ENCODE results near the gene SMAD3.
"Not testable (repeated sequence)": the region's sequence is repeated elsewhere in the genome, so short reads cannot be mapped to it uniquely, and the experiment has no call there.

The SMAD3 gene

DNA sequence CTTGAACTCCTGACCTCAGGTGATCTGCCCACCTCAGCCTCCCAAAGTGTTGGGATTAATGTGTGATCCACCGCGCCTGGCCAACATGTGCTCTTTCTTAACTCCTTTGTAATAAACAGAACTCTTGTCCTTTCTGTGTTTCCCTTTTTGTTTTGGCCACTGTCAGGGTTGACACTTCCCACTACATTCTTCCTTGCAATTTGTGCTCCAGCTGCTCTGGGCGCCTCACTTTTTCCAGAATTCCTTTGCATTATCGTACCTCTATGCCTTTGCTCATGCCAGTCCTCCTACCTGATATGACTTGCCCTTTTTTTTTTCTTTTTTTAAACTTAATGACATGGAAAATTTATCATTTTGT lies 38.8 kb upstream of the SMAD3 start:
- Histone ChIP-seq H3K27ac (ENCODE audit: extremely low read depth, low read depth, low read length) (no peak overlapping the region), H3K4me3 (ENCODE audit: low read depth, low read length) (no peak overlapping the region), H3K4me1 (ENCODE audit: control insufficient read depth, insufficient read depth, low read length) (peaks cover 27% of the 10 kb centered on the region), H3K9me3 (ENCODE audit: control insufficient read depth, insufficient read depth, low read depth, low read length) (no peaks in the 10 kb centered on the region), H3K36me3 (ENCODE audit: control insufficient read depth in 2 of 2, insufficient read depth in 1 of 2, low read length in 2 of 2) (no peaks in the 10 kb centered on the region)
- ChIA-PET POLR2A (interaction anchor here (1.3 to 2.2 kb wide), 2 partner anchors 12 to 22 kb away, joined by 3 to 5 read pairs; no protein-coding TSS in a partner anchor), CTCF (interaction anchor here (1.0 kb wide), 1 partner anchor 78 kb away, joined by 3 read pairs; no protein-coding TSS in a partner anchor)
- TF ChIP-seq, protein P1, sequence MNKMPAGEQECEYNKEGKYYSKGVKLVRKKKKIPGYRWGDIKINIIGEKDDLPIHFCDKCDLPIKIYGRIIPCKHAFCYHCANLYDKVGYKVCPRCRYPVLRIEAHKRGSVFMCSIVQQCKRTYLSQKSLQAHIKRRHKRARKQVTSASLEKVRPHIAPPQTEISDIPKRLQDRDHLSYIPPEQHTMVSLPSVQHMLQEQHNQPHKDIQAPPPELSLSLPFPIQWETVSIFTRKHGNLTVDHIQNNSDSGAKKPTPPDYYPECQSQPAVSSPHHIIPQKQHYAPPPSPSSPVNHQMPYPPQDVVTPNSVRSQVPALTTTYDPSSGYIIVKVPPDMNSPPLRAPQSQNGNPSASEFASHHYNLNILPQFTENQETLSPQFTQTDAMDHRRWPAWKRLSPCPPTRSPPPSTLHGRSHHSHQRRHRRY (tag by site-specific recombination; IDR thresholded peaks at IDR 0.05), result no peak
- 0 out of 2 replicates have a peak, but pooled peaks have one; percentile 6 for TF ChIP-seq ZNF121 (tag by site-specific recombination; IDR thresholded peaks at IDR 0.05)
- no peak for TF ChIP-seq YY2 (tag by site-specific recombination; IDR thresholded peaks at IDR 0.05)

DNA sequence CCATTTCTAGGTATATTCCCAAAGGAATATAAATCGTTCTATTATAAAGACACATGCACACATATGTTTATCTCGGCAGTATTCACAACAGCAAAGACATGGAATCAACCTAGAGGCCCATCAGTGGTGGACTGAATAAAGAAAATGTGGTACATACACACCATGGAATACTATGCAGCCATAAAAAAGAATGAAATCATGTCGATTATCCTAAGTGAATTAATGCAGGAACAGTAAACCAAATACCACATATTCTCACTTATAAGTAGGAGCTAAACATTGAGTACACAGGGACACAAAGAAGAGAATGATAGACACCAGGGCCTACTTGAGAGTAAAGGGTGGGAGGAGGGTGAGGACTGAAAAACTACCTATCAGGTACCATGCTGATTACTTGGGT lies 37.0 kb upstream of the SMAD3 start:
- H3K27ac ChIP-seq (ENCODE audit: extremely low read depth, low read depth, low read length); CTCF ChIA-PET; POLR2A ChIA-PET; H3K4me3 ChIP-seq (ENCODE audit: low read depth, low read length); H3K9me3 ChIP-seq (ENCODE audit: control insufficient read depth, insufficient read depth, low read depth, low read length); H3K36me3 ChIP-seq (ENCODE audit: control insufficient read depth in 2 of 2, insufficient read depth in 1 of 2, low read length in 2 of 2): not testable (repeated sequence)
- peaks cover 27% of the 10 kb centered on the region for H3K4me1 ChIP-seq (ENCODE audit: control insufficient read depth, insufficient read depth, low read length)
- TF ChIP-seq ZNF146 (tag by site-specific recombination; IDR thresholded peaks at IDR 0.05), result peak; percentile 98
- TF ChIP-seq, protein P2, sequence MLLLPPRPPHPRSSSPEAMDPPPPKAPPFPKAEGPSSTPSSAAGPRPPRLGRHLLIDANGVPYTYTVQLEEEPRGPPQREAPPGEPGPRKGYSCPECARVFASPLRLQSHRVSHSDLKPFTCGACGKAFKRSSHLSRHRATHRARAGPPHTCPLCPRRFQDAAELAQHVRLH (tag by site-specific recombination; IDR thresholded peaks at IDR 0.05), result peak; percentile 89

DNA sequence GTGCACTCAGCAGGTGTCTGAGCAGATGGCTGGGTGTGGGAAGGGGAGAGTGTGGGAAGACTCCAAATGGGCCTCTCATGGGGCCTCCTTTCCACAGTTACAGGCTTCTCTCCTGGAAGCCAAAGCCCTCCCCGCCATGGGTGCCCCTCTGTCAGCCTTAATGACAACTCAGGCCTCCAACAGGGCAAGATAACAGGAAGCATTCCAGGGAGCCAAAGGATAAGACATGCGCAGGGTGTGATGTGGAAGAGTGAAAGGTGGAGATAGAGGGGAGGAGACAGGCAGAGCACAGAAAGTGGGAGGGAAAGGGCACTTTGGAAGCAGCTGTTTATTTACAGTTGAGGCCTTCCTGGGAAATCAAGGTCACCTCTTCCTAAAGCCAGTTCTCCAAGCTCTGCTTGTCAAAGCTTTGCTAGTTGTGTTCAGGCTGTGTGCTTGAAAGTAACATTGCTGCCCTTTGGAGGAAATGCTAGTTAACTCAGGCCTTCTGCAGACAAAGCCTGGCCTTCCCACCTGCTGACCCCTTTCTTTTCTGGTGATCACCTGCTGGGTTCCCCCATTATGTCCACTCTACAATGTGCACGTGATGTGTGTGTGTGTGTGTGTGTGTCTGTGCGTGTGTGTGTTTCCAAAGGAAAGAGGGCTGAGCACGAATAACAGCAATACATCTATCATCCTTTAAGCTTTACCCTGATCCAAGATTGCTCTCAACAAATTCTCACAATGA lies 35.2 kb upstream of the SMAD3 start:
- no peaks in the 10 kb centered on the region for H3K9me3 ChIP-seq (ENCODE audit: control insufficient read depth, insufficient read depth, low read depth, low read length)
- no peaks in the 10 kb centered on the region for H3K36me3 ChIP-seq (ENCODE audit: control insufficient read depth in 2 of 2, insufficient read depth in 1 of 2, low read length in 2 of 2)
- no peak overlapping the region for H3K4me3 ChIP-seq (ENCODE audit: low read depth, low read length)
- POLR2A ChIA-PET, result interaction anchor here (0.5 to 2.5 kb wide), 5 partner anchors 19 to 149 kb away, joined by 3 to 6 read pairs (median 4); partner anchors contain the start of gene SMAD3
- no peak overlapping the region; the same call in 1 of the 2 replicates for H3K27ac ChIP-seq (ENCODE audit: extremely low read depth, low read depth, low read length)
- H3K4me1 ChIP-seq (ENCODE audit: control insufficient read depth, insufficient read depth, low read length), result peaks cover 11% of the 10 kb centered on the region
- CTCF ChIA-PET, result interaction anchor here (0.7 to 1.1 kb wide), 3 partner anchors 27 to 84 kb away, joined by 3 to 7 read pairs (median 4); no protein-coding TSS in a partner anchor
- TF ChIP-seq SP7 (tag by site-specific recombination; IDR thresholded peaks at IDR 0.05) (peak; percentile 87; the same call in 1 of the 2 replicates), SCRT2 (tag by site-specific recombination; IDR thresholded peaks at IDR 0.05) (peak; percentile 92; the same call in 1 of the 2 replicates), ZIC2 (tag by site-specific recombination; IDR thresholded peaks at IDR 0.05) (peak; percentile 99), GLIS1 (tag by site-specific recombination; IDR thresholded peaks at IDR 0.05) (peak; percentile 92), EGR2 (tag by site-specific recombination; IDR thresholded peaks at IDR 0.05; ENCODE audit: low read depth) (peak; percentile 68), ZNF416 (tag by site-specific recombination; IDR thresholded peaks at IDR 0.05) (no peak), BCL11B (tag by site-specific recombination; IDR thresholded peaks at IDR 0.05; ENCODE audit: low read depth) (no peak), ZBTB17 (tag by site-specific recombination; IDR thresholded peaks at IDR 0.05) (peak; percentile 62), WT1 (tag by site-specific recombination; IDR thresholded peaks at IDR 0.05) (peak; percentile 58; the same call in 1 of the 2 replicates), ZNF433 (tag by site-specific recombination; IDR thresholded peaks at IDR 0.05; ENCODE audit: low read depth) (no peak), SALL2 (tag by site-specific recombination; IDR thresholded peaks at IDR 0.05; ENCODE audit: borderline replicate concordance) (no peak), ZNF394 (tag by site-specific recombination; IDR thresholded peaks at IDR 0.05; ENCODE audit: borderline replicate concordance) (no peak), SCRT1 (tag by site-specific recombination; IDR thresholded peaks at IDR 0.05; ENCODE audit: borderline replicate concordance) (peak; percentile 91; the same call in 1 of the 2 replicates), ZNF214 (tag by site-specific recombination; IDR thresholded peaks at IDR 0.05; ENCODE audit: borderline replicate concordance) (no peak), ZBTB1 (tag by site-specific recombination; IDR thresholded peaks at IDR 0.05) (no peak), SP2 (tag by site-specific recombination; IDR thresholded peaks at IDR 0.05) (peak; percentile 49)
- TF ChIP-seq, protein P3, sequence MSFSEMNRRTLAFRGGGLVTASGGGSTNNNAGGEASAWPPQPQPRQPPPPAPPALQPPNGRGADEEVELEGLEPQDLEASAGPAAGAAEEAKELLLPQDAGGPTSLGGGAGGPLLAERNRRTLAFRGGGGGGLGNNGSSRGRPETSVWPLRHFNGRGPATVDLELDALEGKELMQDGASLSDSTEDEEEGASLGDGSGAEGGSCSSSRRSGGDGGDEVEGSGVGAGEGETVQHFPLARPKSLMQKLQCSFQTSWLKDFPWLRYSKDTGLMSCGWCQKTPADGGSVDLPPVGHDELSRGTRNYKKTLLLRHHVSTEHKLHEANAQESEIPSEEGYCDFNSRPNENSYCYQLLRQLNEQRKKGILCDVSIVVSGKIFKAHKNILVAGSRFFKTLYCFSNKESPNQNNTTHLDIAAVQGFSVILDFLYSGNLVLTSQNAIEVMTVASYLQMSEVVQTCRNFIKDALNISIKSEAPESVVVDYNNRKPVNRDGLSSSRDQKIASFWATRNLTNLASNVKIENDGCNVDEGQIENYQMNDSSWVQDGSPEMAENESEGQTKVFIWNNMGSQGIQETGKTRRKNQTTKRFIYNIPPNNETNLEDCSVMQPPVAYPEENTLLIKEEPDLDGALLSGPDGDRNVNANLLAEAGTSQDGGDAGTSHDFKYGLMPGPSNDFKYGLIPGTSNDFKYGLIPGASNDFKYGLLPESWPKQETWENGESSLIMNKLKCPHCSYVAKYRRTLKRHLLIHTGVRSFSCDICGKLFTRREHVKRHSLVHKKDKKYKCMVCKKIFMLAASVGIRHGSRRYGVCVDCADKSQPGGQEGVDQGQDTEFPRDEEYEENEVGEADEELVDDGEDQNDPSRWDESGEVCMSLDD (tag by site-specific recombination; IDR thresholded peaks at IDR 0.05), result no peak
- TF ChIP-seq, protein P4, sequence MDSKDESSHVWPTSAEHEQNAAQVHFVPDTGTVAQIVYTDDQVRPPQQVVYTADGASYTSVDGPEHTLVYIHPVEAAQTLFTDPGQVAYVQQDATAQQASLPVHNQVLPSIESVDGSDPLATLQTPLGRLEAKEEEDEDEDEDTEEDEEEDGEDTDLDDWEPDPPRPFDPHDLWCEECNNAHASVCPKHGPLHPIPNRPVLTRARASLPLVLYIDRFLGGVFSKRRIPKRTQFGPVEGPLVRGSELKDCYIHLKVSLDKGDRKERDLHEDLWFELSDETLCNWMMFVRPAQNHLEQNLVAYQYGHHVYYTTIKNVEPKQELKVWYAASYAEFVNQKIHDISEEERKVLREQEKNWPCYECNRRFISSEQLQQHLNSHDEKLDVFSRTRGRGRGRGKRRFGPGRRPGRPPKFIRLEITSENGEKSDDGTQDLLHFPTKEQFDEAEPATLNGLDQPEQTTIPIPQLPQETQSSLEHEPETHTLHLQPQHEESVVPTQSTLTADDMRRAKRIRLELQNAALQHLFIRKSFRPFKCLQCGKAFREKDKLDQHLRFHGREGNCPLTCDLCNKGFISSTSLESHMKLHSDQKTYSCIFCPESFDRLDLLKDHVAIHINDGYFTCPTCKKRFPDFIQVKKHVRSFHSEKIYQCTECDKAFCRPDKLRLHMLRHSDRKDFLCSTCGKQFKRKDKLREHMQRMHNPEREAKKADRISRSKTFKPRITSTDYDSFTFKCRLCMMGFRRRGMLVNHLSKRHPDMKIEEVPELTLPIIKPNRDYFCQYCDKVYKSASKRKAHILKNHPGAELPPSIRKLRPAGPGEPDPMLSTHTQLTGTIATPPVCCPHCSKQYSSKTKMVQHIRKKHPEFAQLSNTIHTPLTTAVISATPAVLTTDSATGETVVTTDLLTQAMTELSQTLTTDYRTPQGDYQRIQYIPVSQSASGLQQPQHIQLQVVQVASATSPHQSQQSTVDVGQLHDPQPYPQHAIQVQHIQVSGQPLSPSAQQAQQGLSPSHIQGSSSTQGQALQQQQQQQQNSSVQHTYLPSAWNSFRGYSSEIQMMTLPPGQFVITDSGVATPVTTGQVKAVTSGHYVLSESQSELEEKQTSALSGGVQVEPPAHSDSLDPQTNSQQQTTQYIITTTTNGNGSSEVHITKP (tag by site-specific recombination; IDR thresholded peaks at IDR 0.05), result peak; percentile 98
